Forelimb muscle (tissue), 1 donor: Measurements from ENCODE around the gene ACOXL. TPM values are rescaled to one million over a fixed set of nuclear protein-coding genes. Genes with fewer than 3 reads are reported as not detected.
"Not testable (repeated sequence)": the region's sequence is repeated elsewhere in the genome, so short reads cannot be mapped to it uniquely, and the experiment has no call there.

Experiments used
- DNase-seq: peaks from one replicate; pipeline ENCODE4 v3.0.0-alpha.2; 2013; ENCODE audit warnings: low read depth
- polyA plus RNA-seq: library from polyadenylated mRNA; unstranded; fragments of 120-200 nt; gene quantifications from one replicate; pipeline ENCODE4 v1.2.1, GENCODE V29; 2013; ENCODE audit not compliant: insufficient read length

ACOXL gene
- polyA plus RNA-seq, 1 donor = 0.11 TPM

DNA sequence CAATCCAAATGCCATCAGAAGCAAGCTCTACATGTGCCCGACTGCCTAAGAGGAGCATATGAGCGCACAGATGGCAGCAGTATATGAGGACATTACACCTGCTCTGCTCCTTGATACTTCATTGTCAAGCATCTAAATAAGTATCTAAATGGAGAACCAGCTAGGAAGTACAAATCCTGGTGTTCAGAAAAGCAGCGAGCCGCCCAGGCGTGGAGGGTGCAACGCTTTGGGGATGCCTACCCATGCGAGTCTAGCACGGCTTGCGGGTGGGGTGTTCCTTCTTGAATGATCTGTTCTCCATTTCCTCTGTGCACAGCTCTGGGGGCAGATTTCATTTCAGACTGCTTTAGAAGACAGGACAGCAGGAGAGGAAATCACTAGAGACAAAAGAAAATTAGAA, 325.3 kb downstream of the ACOXL start:
- DNase-seq = no peak

DNA sequence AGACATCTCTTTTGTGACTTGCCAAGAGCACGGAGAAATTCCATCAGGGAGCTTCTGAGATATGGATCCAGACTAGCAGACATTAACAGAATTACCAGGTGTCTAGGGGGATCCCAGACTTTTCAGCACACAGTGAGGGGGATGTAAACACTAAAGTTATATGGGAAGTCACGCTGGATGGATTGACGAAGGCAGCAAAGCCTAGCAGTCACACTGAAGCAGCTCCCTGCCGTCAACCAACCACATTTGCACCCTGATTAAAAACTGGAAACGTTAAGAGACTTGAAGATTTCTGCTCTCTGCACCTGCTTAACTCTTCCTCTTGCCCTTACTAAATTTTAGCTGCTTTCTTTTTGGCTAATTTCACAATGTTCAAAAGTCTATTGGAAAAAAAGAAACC, 325.9 kb downstream of the ACOXL start:
- DNase-seq = no peak

DNA sequence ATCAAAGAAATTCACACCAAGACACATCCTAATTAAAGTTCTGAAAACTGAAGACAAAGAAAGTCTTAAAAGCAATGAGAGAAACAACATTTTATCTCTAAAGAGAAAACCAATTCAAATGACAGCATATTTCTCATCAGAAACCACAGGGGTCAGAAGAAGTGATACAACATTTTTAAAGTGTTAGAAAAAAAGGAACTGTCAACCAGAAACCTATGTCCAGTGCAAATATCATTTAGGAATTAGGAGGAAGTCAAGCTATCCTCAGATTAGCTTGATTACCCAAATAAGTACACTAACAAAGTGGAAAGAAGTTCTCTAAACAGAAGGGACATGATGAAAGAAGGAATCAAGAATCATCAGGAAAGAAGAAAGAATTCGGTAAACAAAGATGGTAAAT, 328.8 kb downstream of the ACOXL start:
- no peak for DNase-seq

DNA sequence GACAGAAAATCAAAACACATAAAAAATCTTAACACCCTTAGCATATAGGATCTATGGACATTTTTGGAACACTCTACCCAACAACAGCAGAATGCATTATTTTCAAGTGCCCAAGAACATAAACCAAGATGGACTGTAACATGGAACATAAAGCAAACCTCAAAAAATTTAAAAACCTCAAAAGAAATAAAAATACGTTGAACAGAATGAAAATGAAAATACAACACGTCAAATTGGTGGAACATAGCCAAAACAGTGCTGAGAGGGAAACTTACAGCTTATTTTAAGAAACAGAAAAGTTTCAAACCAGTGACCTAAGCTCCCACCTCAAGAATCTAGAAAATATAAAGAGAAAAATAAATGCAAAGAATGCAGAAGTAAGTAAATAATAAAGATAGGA, 330.0 kb downstream of the ACOXL start:
- no peak for DNase-seq

DNA sequence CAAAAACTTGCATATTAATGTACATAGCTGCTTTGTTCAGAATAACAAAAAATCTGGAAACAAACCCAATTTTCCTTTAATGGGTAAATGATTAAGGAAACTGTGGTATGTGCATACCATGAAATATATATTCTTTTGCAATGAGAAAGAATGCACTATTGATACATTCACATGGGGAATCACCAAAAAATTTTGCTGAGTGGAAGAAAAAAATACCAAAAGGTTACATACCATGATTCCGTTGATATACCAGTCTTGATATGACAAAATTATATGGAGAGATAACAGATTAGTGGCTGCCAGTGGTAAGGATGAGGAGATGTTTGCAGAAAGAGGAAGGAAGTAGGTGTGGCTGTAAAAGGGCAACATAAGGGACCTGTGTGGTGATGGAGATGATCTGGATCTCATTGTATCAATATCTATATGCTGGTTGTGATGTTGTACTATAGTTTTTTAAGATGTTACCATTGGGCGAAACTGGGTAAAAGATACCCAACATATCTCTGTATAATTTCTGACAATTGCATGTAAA, 333.8 kb downstream of the ACOXL start:
- DNase-seq = no peak

DNA sequence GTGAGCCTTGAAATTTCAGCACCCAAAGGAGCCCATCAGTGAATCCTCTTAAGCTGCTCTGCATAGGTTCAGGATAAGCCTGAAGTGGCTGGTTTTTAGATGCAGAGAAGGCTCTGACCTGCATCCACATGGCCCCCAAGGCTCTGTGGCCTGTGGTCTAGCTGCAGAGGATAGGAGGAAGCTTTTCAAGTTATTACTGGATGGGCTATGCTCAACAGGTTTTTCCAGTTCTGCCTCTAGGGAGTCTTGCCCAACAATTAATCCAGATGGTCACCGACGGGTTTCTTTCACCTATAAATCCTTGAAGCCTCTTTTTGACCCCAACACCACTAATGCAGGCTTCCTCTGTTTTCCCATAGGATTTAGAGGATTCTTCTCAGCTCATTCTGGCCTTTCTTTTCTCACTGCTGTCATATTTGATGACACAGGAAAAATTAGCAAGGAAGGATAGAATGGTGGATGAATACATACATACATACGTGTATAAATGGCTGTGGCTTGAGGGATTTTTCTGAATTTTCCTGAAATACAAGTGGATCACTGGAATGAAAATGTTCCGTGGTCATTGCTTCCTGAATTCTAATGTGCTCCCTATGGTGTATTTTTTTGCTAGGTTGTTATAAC, 336.2 kb downstream of the ACOXL start:
- no peak for DNase-seq

DNA sequence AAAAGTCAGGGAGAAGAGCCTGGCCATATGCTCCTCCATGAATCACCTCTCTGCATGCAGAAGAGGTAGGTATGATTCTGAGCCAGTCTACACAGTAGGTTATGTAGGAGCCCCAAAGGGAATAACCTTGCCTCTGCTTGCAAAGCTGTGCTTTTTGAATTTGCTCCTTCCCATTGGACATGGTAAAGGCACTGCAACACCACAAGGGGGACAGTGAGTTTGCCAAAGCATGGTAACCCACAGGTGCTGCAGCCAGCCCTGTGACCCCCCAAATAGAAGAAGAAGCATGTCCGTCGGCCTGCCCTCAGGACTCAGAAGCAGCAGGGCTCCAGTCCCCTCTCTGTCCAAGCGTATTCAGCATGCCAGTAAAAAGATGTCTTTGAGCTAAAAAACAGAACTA, 337.3 kb downstream of the ACOXL start:
- DNase-seq = no peak

DNA sequence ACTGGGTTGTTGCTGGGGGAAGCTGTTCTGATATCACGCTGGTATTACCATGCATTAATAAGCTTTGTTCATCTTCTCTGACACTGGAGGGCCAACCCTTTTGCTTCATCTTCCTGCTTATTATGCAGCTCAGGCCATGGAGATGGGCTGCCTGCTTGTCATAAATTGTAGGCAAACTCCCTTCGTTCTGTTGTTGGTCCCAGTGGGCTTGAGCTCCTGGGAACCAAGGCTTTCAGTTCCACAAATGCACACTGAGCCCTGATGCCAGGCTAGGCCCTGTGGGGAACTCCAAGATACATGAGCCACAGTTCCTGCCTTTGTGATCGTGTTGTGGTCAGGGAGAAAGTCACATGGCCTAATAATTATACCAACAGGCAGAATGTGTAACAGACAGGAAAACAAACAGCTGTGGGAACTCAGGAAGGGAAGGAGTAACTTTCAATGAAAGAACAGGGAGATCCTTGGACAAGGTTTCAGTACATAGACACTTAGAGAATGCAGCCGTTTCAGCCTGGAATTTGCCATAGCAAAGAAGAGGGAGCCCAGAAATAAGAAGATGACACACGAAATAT, 339.3 kb downstream of the ACOXL start:
- DNase-seq = no peak

DNA sequence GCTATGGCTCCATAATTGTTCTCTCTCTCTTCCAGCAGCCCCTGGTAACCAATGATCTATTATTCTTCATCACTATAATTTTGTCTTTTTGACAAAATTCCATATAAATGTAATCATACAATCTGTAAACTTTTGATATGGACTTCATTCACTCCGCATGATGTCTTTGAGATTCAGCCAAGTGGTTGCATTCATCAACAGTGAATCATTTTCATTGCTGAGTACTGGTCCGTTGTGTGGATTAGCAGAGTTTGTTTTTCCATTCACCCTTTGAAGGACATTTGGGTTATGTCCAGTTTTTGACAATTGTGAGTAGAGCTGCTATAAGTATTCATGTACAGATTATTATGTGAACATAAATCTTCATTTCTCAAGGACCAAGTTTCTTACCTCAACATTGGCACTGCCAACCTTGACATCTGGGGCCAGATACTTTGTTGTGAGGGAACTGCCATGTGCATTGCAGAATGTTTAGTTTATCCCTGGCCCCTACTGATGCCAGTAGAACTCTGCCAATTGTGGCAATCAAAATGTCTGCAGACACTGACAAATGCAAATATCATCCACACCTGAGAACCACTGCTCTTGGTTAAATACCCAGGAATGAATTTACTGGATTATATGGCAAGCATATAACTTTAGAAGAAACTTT, 340.0 kb downstream of the ACOXL start:
- no peak for DNase-seq

DNA sequence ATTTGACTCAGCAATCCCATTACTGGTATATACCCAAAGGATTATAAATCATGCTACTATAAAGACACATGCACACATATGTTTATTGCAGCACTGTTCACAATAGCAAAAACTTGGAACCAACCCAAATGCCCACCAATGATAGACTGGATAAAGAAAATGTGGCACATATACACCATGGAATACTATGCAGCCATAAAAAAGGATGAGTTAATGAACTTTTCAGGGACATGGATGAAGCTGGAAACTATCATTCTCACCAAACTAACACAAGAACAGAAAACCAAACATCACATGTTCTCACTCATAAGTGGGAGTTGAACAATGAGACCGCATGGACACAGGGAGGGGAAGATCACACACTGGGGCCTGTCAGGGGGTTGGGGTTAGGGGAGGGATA, 350.3 kb downstream of the ACOXL start:
- not testable (repeated sequence) for DNase-seq

DNA sequence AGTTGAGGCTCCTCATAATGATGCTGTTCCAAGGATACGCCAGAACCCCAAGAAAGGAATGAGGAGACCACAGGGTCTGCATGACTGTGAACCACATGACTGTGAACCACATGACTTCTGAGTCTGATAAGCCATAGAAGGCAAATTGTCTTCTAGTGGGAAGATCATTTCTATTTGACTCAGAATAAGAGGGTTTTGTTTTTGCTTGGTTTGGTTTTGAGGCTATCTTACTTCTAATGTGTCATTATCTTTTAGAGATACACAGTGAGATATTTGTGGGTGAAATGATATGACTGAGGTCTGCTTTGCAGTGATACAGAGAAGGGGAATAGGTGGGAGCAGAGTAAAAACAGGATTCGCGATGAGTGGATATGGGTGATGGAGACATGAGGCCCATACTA, 359.4 kb downstream of the ACOXL start:
- DNase-seq = no peak

DNA sequence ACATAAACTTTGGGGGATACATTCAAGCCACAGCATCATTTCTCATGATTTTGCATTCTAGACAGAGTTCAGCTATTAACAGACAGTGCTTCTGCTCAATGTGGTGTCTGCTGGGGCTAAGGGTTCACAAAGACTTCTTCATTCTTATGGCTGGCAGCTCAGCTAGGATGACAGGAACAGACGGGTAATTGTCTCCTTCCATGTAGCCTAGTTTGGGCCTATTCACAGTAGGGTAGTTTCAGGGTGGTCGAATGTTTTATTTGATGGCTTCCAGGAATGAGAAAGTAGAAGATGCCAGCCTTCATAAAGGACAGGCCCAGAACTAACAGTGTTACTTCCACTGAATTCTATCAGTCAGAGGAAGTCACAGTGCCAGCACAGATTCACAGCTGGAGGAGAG, 362.3 kb downstream of the ACOXL start:
- DNase-seq = no peak

DNA sequence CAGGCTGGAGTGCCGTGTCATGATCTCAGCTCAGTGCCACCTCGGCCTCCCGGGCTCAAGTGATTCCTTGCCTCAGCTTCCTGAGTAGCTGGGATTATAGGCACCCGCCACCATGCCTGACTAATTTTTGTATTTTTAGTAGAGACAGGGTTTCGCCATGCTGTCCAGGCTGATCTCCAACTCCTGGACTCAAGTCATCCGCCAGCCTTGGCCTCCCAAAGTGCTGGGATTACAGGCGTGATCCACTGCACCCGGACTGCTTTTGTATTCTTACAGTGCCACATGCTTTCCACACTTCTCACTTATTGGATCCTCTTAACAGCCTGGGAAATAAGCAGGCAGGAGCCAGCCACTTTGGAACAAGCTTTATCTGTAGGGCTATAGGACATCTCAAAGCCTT, 363.1 kb downstream of the ACOXL start:
- DNase-seq = no peak

DNA sequence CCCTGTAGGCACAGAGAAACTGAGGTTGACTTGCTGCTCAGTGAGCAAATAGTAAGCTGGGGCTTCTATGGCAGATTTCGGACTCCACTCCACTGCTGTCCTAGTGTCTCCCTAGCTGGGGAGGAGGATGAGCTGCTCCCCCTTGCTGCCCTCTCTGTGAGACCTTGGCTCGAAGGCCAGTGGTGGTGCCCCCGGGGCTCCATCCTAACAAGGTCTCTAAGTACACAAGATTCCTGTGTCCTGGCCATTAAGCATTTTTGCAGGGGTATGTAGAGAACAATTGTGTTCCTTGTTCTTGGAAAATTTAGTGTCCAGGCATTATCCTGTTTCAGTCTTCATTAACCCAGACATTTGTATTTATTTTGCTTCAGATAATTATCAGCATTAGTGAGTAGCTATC, 367.0 kb downstream of the ACOXL start:
- no peak for DNase-seq

DNA sequence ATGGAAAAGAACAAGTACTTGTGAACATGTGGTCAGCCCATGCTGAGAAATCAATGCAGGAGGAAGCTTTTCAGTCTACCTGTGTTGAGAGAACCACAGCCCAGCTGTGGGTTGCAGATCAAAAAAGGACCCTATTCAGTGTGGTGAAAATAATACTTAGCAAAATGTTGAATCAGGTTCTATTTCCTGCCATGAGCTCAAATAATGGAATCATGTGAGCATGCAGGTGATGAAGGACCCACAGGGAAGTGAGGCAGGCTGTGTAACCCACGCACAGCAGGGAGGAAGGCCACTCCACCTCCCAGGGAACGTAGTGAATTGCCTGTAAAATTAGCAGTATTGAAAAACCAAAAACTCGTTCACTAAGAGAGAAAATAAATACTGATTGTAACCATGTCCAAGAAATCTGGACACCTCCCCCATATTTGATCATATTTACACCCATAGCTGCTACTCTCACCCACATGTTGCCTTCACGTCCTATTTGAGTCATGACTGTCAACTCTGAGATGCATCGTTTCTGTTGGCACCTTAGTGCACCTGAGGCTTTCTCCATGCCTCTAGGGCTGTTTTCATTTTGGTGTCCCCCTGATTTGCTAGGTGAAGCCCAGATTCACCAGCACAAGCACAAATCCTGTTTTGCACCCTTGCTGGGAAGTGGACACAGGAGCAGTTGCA, 367.9 kb downstream of the ACOXL start:
- no peak for DNase-seq

DNA sequence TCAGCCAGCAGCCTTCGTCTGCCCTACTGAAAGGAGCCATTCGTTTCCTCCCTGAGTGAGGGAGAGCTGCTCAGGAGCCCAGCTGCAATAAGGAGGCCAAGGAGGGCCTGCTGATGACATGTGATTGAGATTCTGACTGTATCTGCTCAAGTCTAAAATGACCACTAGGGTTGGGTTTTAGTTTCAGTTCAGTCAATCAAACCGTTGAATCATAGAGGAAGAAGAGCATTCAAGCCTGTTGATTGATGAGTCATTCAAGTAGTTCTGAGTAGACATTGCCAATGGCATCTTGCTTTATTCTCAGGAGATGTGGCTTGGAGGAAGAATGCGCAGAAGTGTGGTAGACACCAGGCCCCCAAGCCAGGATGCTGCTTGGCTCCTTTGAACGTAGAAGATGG, 368.4 kb downstream of the ACOXL start:
- DNase-seq = no peak

DNA sequence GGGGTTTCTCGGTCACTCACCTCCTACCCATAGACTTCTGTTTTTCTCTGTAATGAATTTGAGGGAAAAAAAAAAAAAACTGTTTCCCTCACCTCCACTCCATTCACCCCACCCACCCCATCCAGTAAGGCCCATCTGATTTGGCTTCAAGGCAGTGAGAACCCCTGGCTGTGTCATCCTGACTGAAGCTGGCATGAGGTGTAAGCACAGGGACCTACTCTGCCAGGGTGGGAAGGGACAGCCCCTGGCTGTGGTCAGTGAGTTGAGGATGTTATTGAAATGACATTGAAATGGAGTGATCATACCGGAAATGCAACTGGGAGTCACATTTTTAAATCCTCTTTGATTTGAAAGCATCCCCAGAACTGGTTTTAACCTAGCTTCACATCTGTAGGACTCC, 369.2 kb downstream of the ACOXL start:
- no peak for DNase-seq

DNA sequence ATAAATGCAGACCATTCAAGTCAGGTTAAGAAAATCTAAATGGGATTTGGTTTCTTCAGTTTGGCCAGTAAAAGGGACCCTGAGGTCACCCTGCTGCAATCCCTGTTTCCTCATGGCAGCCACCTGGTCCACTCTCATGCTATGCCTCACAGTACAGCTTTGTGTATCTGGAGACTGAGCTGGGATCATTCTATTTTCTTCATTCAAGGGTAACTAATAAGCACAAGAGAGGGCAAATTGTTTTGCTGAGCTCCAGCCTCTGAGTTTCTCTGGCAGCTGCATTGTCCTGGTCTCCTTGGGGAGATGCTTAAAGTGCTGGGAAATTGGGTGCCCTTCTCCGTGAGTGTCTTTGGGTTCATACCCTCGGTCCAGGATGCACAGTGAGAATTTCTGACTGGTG, 369.8 kb downstream of the ACOXL start:
- DNase-seq = no peak

DNA sequence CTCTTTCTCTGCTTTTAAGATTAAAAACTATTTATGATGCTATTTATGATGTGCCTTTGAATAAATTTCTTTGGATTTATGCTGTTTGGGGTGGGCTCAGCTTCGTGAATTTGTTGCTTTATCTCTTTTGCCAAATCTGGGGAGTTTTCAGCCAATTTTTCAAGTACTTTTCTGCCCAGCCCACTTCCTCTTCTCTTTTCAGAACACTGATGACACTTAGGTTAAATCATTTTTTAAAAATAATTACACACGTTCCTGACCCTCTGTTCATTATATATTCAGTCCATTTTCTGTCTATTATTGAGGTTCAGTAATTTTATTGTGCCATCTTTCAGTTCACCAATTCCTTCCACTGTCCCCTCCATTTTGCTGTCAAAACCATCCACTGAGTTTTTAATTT, 373.6 kb downstream of the ACOXL start:
- DNase-seq = no peak

DNA sequence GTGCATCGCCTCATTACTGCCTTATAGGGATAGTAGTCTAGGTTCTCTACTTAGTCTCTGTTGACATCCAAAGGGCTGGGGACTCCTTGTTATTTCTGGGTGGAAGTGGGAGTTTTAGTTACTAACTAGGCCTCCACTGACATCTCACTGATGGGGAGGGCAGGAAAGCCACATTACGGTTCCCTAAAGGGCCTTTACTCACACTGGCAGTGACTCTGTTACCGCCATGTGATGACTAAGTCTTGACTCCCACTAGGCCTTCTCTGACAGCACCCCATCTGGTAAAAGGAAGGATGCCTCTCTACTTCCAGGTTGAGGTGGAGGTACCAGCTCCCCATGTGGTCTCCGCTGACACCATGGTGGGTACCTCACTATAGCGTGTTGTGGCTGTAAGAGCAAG, 374.3 kb downstream of the ACOXL start:
- DNase-seq = no peak

DNA sequence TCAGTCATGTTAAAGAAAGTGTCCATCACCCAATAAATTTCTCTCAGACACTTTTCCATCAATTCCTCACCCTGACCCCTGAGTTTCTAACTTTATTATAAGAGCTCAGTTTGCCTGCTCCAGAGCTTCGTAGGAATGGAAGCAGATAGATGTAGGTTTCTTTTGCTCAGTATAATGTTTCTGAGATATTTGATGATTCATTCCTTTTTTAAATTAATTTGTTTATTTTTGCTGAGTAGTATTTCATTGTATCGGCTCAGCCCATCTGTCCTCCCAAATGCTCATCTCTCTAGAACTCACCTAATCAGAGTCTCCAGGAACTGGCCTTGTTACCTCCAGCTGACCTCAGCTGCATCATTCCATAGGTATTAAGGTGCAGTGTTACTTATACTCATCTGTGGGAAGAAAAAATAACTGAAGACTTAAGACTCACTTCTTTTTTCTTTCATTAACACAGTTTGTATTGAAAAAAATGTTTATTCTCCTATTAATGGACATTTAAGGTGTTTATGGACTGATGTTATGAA, 376.4 kb downstream of the ACOXL start:
- no peak for DNase-seq

DNA sequence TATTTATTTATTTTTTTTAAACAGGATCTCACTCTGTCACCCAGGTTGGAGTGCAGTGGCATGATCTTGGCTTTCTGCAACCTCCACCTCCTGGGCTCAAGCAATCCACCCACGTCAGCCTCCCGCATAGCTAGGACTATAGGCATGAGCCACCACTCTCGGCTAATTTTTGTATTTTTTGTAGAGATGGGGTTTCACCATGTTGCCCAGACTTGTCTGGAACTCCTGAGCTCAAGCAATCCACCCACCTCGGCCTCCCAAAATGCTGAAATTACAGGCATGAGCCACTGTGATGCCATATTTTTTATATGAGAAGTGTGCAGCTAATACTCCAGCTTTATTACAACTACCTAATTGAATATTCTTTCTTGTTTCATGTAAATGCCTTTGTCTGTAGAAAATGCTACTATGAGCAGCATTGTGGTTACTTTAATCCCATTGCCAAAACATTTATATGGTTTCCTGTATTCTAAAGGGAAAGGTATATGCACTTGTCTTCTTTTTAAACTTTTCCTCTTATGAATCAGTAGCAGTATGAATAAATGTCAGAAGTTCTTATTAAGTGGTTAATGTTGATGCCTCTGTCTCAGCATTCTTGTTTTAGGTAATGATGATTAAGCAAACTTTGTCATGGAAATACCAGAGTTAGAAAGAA, 378.9 kb downstream of the ACOXL start:
- no peak for DNase-seq
